Prostate gland (tissue), 2 donors: Measurements from ENCODE around the gene SNX33. TPM values are rescaled to one million over a fixed set of nuclear protein-coding genes. Genes with fewer than 3 reads are reported as not detected.
A peak's percentile ranks its signal among the peaks of the same experiment; 100 is the strongest.

Experiments
- DNase-seq: peaks from one replicate; pipeline ENCODE4 v3.0.0-alpha.2; 2019; ENCODE audit warnings: low spot score
- H3K27ac ChIP-seq, 2 donors: fragments of 200-600 bp; sonication (generic); 2 replicates each; pipeline ENCODE4 v1.5.1; 2017 to 2019
- H3K27me3 ChIP-seq: fragments of 200-600 bp; sonication (generic); replicated peaks from 2 replicates; pipeline ENCODE4 v1.5.1; 2019; ENCODE audit not compliant: insufficient read depth
- H3K36me3 ChIP-seq, 2 donors: fragments of 200-600 bp; sonication (generic); 1 replicate in 1 of 2; 2 replicates in 1 of 2; pipeline versions ENCODE4 v1.5.1 to v1.8.1; 2017 to 2019
- H3K4me1 ChIP-seq: fragments of 200-600 bp; sonication (generic); replicated peaks from 2 replicates; pipeline ENCODE4 v1.5.1; 2019
- H3K4me3 ChIP-seq, 2 donors: fragments of 200-600 bp; sonication (generic); 2 replicates each; pipeline ENCODE4 v1.5.1; 2017 to 2019
- H3K9me3 ChIP-seq: fragments of 200-600 bp; sonication (generic); 2 replicates; pipeline ENCODE4 v1.5.1; 2017
- POLR2A ChIP-seq: fragments of 450-650 bp; IDR thresholded peaks from one replicate; pipeline ENCODE4 v1.6.1; 2016; ENCODE audit warnings: antibody characterized with exemption, mild to moderate bottlenecking
- POLR2AphosphoS5 ChIP-seq: sonication (generic); formaldehyde crosslinking; IDR thresholded peaks from one replicate; pipeline ENCODE4 v1.6.1; 2017; ENCODE audit warnings: antibody characterized with exemption
- WGBS: methylation state at CpG from one replicate; pipeline ENCODE4 v1.1.5; 2018; 5-methylcytosine and 5-hydroxymethylcytosine counted together
- intact Hi-C: fragments of 100-400 bp; cut with DNase I; formaldehyde crosslinking; loops from one replicate; pipeline ENCODE4 v1.14.2; 2022
- total RNA-seq, 2 donors: library from RNA; depleted of rRNA; stranded (reverse); fragments of >200 nt; gene quantifications; one replicate each; pipeline ENCODE4 v1.1.0, GENCODE V29; 2016
- TF ChIP-seq, protein P1 (sequence below), 4 experiments: fragments of 200-600 bp in 2 of 4; fragments of 450-650 bp in 2 of 4; sonication (generic) in 2 of 4; IDR thresholded peaks; 1 replicate in 3 of 4; 2 replicates in 1 of 4; pipeline ENCODE4 v1.5.1; 2016 to 2019; ENCODE audit warnings: antibody characterized with exemption in 4 of 4, mild to moderate bottlenecking in 2 of 4, moderate library complexity in 2 of 4

The SNX33 gene
- total RNA-seq, 2 donors from 2014 or later: 23.6 to 25.6 TPM

DNA sequence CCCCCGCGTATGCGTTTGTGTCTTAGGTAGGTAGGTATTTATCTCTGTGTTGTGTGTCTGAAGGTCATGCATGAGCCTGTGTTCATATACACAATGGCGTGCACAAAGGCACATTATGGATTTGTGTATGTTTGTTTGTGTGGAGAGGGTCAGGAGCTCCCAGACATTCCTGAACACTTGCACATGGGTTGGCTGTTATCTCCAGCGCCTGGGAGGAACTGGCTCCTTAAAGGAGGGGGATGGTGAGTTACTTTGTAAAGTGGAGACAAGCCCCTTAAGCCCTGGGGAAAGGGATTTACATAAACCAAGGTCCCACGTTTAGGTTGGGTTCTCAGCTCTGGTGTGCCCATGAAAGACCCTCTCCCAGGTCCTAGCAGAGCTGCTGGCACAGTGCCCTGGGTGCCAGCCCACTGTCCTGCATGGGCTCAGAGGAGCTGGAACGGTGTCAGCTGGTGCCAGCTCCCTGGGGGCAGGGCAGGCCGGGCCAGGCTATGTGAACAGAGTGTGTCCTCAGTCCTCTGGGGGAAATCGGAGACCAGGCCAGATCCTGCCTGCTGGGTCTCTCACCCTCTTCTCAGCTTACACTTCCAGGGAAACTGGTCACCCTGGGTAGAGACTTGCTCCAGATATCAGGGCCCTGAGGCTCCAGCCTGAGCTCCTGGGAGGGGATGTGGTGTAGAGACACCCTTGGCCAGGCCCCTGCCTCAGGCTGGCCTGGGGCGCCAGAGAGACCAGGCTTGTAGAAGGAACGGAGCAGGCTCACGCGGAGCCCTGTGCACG is 25.1 kb downstream of the SNX33 start:
- H3K4me1 ChIP-seq: peaks cover 6% of the 10 kb centered on the region
- 27% methylated on average over 14 of the region's 14 CpGs for WGBS
- no peak for DNase-seq
- H3K4me3 ChIP-seq: no peak overlapping the region
- intact Hi-C loops: loop anchor here (5.0 kb wide), 1 partner anchor 36 kb away; no protein-coding TSS in a partner anchor
- peak overlapping the region; percentile 51 to 60 for H3K27ac ChIP-seq
- H3K27me3 ChIP-seq: no peaks in the 10 kb centered on the region
- no peaks in the 10 kb centered on the region for H3K36me3 ChIP-seq
- TF ChIP-seq POLR2A (no peak), POLR2AphosphoS5 (peak; percentile 30)
- H3K9me3 ChIP-seq: no peaks in the 10 kb centered on the region

DNA sequence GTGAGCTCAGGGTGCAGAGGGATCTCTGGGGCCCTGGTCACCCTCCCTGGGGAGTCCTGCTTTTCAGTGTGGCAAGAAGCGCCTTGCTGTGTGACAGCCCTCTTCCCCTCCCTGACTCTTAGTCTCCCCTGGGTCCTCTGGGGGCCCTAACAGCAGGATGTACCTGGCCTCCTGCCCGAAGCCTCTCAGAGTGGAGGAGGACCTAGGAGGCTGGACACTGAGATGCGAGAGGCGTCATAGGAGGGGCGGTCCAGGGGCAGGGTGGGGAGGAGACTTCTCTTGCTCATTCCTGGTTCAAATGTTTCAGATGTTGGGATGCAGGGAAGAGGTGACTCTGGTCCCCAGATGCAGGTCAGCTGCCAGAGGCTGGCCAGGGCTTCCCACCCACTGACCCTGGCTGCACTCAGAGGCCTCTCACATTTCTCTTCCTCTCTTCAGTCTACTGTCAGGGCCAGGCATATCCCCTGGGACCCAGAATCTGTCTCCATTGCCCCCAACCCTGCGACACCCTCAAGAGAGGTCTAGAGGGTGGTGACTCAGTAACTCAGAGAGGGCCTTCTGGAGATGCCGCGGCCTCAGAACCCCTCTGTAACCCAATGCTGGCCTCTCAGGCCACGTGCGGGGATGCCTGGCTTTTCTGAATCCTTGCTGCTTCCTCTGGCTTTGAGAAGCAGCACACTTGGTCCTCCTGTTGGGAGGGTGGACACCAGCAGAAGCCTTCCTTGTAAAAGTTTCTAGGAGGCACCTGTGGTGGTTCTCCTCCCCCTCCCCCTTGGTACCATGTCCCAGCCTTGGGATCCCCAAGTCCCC is 25.9 kb downstream of the SNX33 start:
- no peak for DNase-seq
- intact Hi-C loops: loop anchor here (5.0 kb wide), 1 partner anchor 36 kb away; no protein-coding TSS in a partner anchor
- 71% methylated on average over 10 of the region's 10 CpGs for WGBS

DNA sequence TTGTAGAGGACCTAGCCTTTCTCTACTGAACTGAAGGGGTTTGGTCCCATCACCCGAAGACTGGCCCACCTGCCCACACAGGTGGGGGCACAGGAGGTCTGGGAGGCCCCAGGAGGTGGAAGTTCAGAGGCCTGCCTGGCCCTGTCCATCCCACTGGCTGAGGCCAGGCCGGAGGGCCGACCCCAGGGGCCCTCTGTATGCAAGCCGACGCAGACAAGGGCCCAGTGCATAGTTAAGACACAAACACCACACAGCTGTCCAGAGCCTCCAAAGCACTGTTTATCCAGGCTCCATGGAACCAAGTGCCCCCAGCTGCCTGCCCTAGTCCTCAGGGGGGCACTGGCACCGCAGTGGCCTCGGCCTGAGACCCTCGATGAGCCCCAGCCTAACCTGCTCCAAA is 26.7 kb downstream of the SNX33 start:
- no peak for DNase-seq
- no peak overlapping the region for H3K27ac ChIP-seq
- H3K4me1 ChIP-seq: peaks cover 6% of the 10 kb centered on the region
- no peaks in the 10 kb centered on the region for H3K9me3 ChIP-seq
- no peaks in the 10 kb centered on the region for H3K36me3 ChIP-seq
- H3K27me3 ChIP-seq: no peaks in the 10 kb centered on the region
- intact Hi-C loops: loop anchor here (5.0 kb wide), 1 partner anchor 37 kb away; no protein-coding TSS in a partner anchor
- 77% methylated on average over 8 of the region's 8 CpGs for WGBS
- H3K4me3 ChIP-seq: no peak overlapping the region
- no peak for TF ChIP-seq POLR2A

More for the DNA sequence above, 25.9 kb downstream of the SNX33 start:
- no peaks in the 10 kb centered on the region for H3K9me3 ChIP-seq
- no peaks in the 10 kb centered on the region for H3K27me3 ChIP-seq
- peaks cover 6% of the 10 kb centered on the region for H3K4me1 ChIP-seq
- H3K27ac ChIP-seq: peak overlapping the region; percentile 51 to 60
- H3K4me3 ChIP-seq: no peak overlapping the region
- TF ChIP-seq, protein P1, sequence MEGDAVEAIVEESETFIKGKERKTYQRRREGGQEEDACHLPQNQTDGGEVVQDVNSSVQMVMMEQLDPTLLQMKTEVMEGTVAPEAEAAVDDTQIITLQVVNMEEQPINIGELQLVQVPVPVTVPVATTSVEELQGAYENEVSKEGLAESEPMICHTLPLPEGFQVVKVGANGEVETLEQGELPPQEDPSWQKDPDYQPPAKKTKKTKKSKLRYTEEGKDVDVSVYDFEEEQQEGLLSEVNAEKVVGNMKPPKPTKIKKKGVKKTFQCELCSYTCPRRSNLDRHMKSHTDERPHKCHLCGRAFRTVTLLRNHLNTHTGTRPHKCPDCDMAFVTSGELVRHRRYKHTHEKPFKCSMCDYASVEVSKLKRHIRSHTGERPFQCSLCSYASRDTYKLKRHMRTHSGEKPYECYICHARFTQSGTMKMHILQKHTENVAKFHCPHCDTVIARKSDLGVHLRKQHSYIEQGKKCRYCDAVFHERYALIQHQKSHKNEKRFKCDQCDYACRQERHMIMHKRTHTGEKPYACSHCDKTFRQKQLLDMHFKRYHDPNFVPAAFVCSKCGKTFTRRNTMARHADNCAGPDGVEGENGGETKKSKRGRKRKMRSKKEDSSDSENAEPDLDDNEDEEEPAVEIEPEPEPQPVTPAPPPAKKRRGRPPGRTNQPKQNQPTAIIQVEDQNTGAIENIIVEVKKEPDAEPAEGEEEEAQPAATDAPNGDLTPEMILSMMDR (IDR thresholded peaks at IDR 0.05): no peak
- TF ChIP-seq POLR2AphosphoS5: no peak
- no peak for TF ChIP-seq POLR2A
- H3K36me3 ChIP-seq: no peaks in the 10 kb centered on the region

DNA sequence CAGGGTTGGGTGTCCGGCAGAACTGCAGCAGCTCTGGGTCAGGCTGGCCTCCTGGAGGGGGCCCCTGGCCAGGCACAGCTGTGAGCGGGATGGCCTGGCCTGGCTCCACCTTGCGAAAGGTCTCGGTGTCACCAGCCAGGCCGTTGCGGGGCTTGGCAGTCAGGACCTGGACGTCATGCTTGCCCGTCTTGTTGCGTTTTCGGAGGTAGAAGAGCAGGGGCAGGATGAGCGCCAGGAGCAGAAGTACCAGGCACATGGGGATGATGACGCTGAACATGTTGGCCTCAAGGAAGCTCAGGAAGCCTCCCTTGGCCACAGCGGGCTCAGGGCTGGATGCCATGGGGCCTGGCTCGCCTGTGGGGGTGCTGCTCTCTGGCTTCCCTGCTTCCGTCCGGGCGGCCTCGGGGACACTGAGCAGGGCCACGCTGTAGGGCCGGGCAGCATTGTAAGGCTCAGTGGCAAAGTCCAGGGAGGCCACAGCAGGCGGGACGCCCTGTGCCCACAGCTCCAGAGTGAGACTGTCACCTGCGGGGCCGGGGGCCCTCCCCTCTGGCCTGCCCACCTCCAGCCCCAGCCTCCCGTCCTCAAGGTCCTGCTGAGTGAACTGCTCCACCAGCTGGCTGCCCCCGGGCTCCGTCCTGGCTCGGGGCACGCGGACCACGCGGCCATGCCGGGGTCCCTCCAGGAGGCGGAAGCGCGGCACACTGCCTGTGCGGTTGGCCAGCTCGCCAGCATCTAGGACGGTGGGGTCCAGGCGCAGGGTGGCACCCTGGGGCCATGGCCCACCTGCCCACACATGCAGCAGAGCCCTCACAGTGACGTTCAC is 28.1 kb downstream of the SNX33 start:
- no peak for DNase-seq
- no peak overlapping the region for H3K27ac ChIP-seq
- no peaks in the 10 kb centered on the region for H3K27me3 ChIP-seq
- TF ChIP-seq POLR2A (no peak), POLR2AphosphoS5 (no peak)
- TF ChIP-seq, protein P1 (IDR thresholded peaks at IDR 0.05): no peak
- H3K4me1 ChIP-seq: peaks cover 6% of the 10 kb centered on the region
- WGBS: 87% methylated on average over 32 of the region's 41 CpGs
- H3K9me3 ChIP-seq: no peaks in the 10 kb centered on the region
- no peaks in the 10 kb centered on the region for H3K36me3 ChIP-seq
- H3K4me3 ChIP-seq: no peak overlapping the region
- intact Hi-C loops: no loop called here

DNA sequence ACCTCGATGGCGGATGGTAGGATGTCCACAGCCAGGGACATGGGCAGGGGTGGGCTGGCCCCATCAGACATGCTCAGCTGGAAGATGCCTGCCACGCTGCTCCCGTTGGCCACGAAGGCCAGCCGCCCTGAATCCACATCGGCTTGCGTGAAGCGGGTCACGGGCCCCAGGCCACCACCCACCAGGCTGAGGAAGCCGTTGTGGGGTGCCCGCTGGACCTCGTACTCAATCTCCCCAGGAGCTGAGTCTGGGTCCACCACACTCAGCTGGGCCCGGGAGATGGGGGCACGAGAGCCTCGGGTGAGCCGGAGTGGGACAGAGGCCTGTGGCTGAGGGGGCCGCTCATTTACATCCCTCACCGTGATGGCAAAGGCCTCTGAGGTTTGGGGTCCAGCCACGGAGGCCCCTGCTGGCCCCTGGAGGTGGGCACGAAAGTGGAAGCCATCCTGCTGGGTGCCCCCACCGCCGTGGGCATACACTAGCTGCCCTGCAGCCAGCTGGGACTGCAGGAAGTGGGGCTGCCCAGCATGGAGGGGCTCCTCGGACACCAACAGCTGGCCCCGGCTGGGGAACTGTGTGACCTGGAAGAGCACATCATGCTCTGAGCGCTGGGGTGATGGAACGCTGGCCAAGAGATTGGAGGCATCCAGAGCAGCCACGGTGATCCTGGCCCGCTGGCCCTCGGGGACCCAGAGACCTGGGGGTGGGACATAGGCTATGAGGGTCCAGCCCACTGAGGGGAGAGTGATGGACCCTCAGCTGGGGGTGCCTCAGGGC is 29.2 kb downstream of the SNX33 start:
- 88% methylated on average over 26 of the region's 30 CpGs for WGBS
- intact Hi-C loops: no loop called here
- Histone ChIP-seq H3K27ac (no peak overlapping the region), H3K9me3 (no peaks in the 10 kb centered on the region), H3K27me3 (no peaks in the 10 kb centered on the region), H3K4me1 (peaks cover 6% of the 10 kb centered on the region), H3K36me3 (no peaks in the 10 kb centered on the region), H3K4me3 (no peak overlapping the region)
- no peak for DNase-seq
- TF ChIP-seq POLR2AphosphoS5: no peak
- no peak for TF ChIP-seq POLR2A
- TF ChIP-seq, protein P1 (IDR thresholded peaks at IDR 0.05): no peak
